ENCODE results near the gene DPH5.

DPH5 gene

DNA sequence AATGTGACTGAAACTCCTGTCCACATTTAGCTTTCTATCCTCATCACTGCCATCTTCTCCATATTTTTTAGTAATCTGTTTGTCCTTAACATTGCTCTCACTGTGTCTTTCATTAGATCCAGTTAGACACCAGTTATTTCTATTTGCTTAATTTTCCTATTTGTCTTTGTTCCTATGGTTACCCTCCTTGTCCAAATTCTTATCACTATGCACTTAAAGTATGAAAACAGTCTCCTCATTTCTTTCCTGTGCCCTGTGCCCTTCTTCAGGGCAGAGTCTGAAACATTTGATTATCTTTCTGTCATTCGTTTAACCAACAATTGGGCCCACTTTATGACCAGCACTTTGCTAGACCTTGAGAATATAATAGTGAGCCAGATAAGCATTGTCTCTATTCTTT, 65.5 kb downstream of the DPH5 start (continued):
- no peak for TF ChIP-seq CSRNP3 (CRISPR knock-in tag; IDR thresholded peaks at IDR 0.05)
- no peak for TF ChIP-seq RARB (CRISPR knock-in tag; IDR thresholded peaks at IDR 0.05)
- TF ChIP-seq ESRRG (CRISPR knock-in tag; IDR thresholded peaks at IDR 0.05) = no peak
- TF ChIP-seq, protein P1, sequence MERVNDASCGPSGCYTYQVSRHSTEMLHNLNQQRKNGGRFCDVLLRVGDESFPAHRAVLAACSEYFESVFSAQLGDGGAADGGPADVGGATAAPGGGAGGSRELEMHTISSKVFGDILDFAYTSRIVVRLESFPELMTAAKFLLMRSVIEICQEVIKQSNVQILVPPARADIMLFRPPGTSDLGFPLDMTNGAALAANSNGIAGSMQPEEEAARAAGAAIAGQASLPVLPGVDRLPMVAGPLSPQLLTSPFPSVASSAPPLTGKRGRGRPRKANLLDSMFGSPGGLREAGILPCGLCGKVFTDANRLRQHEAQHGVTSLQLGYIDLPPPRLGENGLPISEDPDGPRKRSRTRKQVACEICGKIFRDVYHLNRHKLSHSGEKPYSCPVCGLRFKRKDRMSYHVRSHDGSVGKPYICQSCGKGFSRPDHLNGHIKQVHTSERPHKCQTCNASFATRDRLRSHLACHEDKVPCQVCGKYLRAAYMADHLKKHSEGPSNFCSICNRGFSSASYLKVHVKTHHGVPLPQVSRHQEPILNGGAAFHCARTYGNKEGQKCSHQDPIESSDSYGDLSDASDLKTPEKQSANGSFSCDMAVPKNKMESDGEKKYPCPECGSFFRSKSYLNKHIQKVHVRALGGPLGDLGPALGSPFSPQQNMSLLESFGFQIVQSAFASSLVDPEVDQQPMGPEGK (CRISPR knock-in tag; IDR thresholded peaks at IDR 0.05; ENCODE audit: borderline replicate concordance) = no peak
- no peak for TF ChIP-seq ZFP30 (CRISPR knock-in tag; IDR thresholded peaks at IDR 0.05)
- TF ChIP-seq ZNF8 (CRISPR knock-in tag; IDR thresholded peaks at IDR 0.05) = no peak
- no peak for TF ChIP-seq ZFP3 (CRISPR knock-in tag; IDR thresholded peaks at IDR 0.05)
- TF ChIP-seq OSR1 (CRISPR knock-in tag; IDR thresholded peaks at IDR 0.05) = no peak
- no peak for TF ChIP-seq ZNF70 (CRISPR knock-in tag; IDR thresholded peaks at IDR 0.05)
- no peak for TF ChIP-seq PPARA (CRISPR knock-in tag; IDR thresholded peaks at IDR 0.05; ENCODE audit: borderline replicate concordance)
- TF ChIP-seq BACH2 (CRISPR knock-in tag; IDR thresholded peaks at IDR 0.05; ENCODE audit: borderline replicate concordance) = no peak

- no peak for TF ChIP-seq ZNF70 (CRISPR knock-in tag; IDR thresholded peaks at IDR 0.05)
- TF ChIP-seq TSHZ2 (CRISPR knock-in tag; IDR thresholded peaks at IDR 0.05) = no peak
- no peak for TF ChIP-seq ZC3H10 (CRISPR knock-in tag; IDR thresholded peaks at IDR 0.05)
- no peak for TF ChIP-seq ZFP3 (CRISPR knock-in tag; IDR thresholded peaks at IDR 0.05)
- no peak for TF ChIP-seq OSR1 (CRISPR knock-in tag; IDR thresholded peaks at IDR 0.05)
- no peak for TF ChIP-seq BACH2 (CRISPR knock-in tag; IDR thresholded peaks at IDR 0.05; ENCODE audit: borderline replicate concordance)
- TF ChIP-seq GLIS3 (CRISPR knock-in tag; IDR thresholded peaks at IDR 0.05) = no peak
- TF ChIP-seq SNAI2 (CRISPR knock-in tag; IDR thresholded peaks at IDR 0.05) = no peak
- no peak for TF ChIP-seq TCF4 (CRISPR knock-in tag; IDR thresholded peaks at IDR 0.05; ENCODE audit: borderline replicate concordance)
- TF ChIP-seq, protein P2, sequence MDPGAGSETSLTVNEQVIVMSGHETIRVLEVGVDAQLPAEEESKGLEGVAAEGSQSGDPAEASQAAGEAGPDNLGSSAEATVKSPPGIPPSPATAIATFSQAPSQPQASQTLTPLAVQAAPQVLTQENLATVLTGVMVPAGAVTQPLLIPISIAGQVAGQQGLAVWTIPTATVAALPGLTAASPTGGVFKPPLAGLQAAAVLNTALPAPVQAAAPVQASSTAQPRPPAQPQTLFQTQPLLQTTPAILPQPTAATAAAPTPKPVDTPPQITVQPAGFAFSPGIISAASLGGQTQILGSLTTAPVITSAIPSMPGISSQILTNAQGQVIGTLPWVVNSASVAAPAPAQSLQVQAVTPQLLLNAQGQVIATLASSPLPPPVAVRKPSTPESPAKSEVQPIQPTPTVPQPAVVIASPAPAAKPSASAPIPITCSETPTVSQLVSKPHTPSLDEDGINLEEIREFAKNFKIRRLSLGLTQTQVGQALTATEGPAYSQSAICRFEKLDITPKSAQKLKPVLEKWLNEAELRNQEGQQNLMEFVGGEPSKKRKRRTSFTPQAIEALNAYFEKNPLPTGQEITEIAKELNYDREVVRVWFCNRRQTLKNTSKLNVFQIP (CRISPR knock-in tag; IDR thresholded peaks at IDR 0.05; ENCODE audit: borderline replicate concordance, low read depth) = no peak
- no peak for TF ChIP-seq TOX (CRISPR knock-in tag; IDR thresholded peaks at IDR 0.05; ENCODE audit: borderline replicate concordance)
- TF ChIP-seq, protein P1 (CRISPR knock-in tag; IDR thresholded peaks at IDR 0.05; ENCODE audit: borderline replicate concordance) = no peak
- TF ChIP-seq CSDC2 (CRISPR knock-in tag; IDR thresholded peaks at IDR 0.05) = no peak
- no peak for TF ChIP-seq ZNF8 (CRISPR knock-in tag; IDR thresholded peaks at IDR 0.05)
- TF ChIP-seq, protein P3, sequence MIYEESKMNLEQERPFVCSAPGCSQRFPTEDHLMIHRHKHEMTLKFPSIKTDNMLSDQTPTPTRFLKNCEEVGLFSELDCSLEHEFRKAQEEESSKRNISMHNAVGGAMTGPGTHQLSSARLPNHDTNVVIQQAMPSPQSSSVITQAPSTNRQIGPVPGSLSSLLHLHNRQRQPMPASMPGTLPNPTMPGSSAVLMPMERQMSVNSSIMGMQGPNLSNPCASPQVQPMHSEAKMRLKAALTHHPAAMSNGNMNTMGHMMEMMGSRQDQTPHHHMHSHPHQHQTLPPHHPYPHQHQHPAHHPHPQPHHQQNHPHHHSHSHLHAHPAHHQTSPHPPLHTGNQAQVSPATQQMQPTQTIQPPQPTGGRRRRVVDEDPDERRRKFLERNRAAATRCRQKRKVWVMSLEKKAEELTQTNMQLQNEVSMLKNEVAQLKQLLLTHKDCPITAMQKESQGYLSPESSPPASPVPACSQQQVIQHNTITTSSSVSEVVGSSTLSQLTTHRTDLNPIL (CRISPR knock-in tag; IDR thresholded peaks at IDR 0.05; ENCODE audit: low read depth) = no peak
- ATAC-seq = 0 out of 3 replicates have a peak, but pooled peaks have one; percentile 27
Measured at GRCh38 chr1:100959502-100960060, 66.0 kb downstream of the DPH5 start.

All from SK-N-SH treated with all-trans-retinoic acid at 6 μM for 48 hours (cell line).